Right lobe of liver (tissue), 4 donors: ENCODE data around the gene SORBS2.

Experiments used
- CTCF ChIP-seq, 4 donors: fragments of 200-600 bp in 3 of 4; fragments of 450-650 bp in 1 of 4; IDR thresholded peaks; one replicate each; pipeline versions ENCODE4 v1.5.1 to v1.8.0; 2016 to 2022; ENCODE audit warnings: antibody characterized with exemption in 4 of 4, mild to moderate bottlenecking in 2 of 4
- POLR2A ChIP-seq: fragments of 450-650 bp; IDR thresholded peaks from one replicate; pipeline ENCODE4 v1.6.1; 2017; ENCODE audit warnings: antibody characterized with exemption, mild to moderate bottlenecking
- donor health status: DM: no; HTN: no; CAD: no.
- donor health status: DM: no; HTN: no; CAD: no.
- donor health status: DM: no; HTN: yes; CAD: no.

GRCh38 chr4:185803022-185803421 is 9.0 kb downstream of the SORBS2 start:
- TF ChIP-seq CTCF (IDR thresholded peaks at IDR 0.05), result no peak
- no peak for TF ChIP-seq POLR2A
